Stimulated activated CD4-positive, alpha-beta T cell treated with anti-CD3 and anti-CD28 coated beads, TNF-alpha, amount 100 ng/mL, for 24 hours (primary cell): ENCODE results near the gene DUSP6.

Experiments used
- DNase-seq, 3 experiments: peaks; one replicate each; pipeline ENCODE4 v3.0.0-alpha.2; 2020; ENCODE audit warnings: low read depth in 3 of 3

The DUSP6 gene, protein sequence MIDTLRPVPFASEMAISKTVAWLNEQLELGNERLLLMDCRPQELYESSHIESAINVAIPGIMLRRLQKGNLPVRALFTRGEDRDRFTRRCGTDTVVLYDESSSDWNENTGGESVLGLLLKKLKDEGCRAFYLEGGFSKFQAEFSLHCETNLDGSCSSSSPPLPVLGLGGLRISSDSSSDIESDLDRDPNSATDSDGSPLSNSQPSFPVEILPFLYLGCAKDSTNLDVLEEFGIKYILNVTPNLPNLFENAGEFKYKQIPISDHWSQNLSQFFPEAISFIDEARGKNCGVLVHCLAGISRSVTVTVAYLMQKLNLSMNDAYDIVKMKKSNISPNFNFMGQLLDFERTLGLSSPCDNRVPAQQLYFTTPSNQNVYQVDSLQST

GRCh38 chr12:89352492-89353187 is at the start of gene DUSP6:
Gene DUSP6 (minus strand): TSS chr12:89352501. CDS start chr12:89352039, 462 bp downstream.
- peak; percentile 74 to 91 (median 83) for DNase-seq

DNA sequence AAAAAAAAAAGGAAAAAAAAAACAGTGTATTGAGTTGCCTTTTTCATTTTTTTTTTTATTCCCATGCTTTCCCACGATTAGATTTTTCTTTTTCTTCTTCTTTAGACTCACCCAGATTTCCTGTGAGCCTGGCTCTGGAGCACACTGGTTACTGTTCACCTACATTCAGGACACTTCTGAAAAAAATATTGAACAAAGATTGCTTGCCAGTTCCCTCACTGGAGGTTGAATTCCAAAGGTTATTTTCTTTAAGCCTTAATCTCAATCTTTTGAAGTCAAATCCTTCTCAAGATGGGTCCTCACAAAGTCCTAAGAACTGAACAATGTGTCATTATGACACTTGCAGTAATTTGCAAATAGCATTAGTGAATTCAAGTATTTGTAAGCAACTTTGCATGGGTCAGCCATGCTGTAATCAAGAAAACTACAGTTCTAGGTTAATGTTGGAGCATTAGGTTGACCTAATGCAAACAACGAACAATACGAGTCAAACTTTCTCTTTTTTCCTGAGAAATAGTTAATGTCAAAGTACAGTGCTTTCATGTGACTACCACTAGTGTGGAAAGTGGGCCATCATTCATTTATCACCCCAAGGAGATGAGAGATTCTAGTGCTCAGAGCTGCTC is 49.2 kb upstream of the DUSP6 start:
- DNase-seq, result no peak

GRCh38 chr12:89400415-89400814 is 48.1 kb upstream of the DUSP6 start:
- no peak for DNase-seq

- no peak for DNase-seq
Measured at GRCh38 chr12:89395712-89396111, 43.4 kb upstream of the DUSP6 start.

DNA sequence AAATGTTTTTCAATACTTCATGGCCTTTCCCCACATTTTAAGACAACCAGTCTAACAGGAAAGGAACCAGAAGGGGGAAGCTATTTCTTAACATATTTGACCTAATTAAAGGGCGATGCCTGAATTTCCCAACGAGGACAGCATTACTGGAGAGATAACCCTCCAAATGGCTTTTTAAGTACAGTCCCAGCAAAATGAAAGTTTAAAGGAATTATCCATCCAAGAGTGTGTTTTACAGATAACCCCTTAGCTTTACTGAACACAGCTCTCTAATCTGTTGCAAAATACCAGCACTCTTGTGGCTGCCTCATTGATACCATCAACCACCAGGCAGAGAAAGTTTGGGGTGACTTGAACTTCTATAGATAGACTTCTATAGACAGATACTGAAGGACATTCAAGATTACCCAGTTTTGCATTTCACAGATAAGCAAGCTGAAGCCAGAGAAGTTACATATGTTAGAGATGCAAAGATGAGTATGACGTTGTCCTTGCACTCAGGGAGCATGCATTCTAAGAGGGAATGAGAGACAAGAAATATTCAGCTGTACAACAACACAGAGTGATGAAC is 41.3 kb upstream of the DUSP6 start:
- DNase-seq, result no peak

DNA sequence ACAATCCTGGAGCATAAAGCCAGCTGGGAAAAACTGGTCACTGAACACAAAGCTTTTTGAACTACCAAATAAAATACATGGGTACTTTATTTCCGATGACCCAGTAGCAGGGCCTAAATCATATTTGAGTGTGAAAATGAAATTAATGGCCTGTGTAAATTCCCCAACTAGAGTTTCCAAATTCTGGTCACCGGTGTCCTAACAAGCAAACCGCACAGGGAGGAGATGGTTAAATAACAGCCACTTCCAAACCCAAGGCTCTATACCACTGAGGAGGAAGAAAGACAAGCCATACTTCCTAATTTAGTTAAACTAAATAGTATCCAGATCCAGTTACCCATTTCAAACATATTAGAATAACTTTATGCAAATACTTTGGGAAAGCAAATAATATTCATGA is 40.1 kb upstream of the DUSP6 start:
- no peak for DNase-seq

- no peak for DNase-seq
Measured at GRCh38 chr12:89391726-89392336, 39.5 kb upstream of the DUSP6 start.

DNA sequence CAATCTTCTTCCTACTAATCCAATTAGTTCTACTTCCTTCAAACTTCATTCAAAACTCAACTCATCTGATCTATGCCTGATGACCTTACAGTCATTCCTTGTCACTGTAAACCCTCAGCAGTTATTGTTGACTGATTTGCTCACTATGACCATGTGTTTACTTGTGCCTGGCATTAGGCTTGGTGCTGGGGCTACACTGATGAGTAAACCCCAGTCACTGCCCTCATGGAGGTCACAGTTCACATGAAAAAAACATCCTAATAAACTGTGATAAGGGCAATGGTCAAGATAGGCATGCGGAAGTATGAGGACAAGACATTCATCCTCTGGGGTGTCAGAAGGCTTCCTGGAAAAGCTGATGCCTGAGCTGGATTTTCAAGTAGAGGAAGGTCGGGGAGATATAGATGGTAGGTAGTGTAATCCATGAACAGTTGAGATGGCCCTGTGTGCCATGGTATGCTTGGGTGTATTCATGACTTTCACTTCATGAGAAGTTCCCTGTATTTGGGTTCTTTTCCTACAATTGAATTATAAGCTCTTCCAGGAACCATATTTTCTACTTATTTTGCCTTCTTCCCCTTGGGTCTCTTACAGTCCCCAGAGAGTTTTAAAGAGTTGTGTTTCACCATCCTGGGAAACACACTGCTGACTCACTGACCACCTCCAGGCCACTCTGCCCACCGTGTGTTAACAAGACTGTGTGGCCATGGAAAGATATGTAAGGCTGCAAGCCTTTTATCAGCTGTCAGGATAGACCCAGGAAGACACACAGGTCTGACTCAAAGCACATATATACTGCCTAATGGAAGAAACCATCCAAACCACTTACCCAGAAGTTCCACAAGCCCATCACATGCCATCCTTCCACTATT is 38.7 kb upstream of the DUSP6 start:
- no peak for DNase-seq

DNA sequence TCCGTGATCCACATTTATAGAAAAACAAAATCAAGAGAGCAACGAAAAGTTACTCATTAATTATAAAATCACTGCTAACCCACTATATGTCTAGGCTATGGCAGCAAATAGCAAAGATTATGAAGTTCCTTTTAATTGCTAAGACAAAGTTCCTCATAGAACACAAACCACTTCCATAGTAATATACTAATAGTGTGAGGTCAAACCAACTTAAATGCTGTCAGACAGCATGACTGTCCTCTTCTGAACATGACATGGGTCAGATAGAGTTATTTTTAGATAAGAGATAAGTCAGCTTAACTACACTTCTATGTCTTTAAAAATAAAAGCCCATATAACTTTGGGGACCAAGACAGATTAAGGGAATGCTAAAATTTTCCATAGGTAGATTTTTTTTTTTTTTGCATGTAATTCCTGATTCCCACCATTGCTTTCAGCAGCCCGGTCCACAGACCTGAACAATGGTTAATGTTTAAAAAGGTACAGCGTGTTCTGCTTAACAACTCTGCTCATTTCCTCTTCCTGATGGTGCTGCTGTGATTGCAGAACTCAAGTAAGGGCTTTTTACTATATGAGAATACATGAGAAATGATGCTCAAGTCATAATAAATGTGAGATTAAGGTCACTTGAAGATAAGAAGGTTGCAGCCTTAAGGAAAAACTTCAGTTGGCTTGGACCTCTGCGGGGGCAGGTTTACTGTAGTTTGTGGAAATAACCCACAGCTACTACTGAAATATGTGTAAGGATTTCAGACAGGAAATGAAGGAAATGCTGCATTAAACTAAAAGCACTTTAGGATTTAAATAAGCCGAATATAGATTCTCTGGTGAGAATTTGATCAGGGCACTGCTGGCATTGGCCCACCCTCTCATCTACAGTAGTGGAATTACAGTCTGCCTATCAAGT is 37.7 kb upstream of the DUSP6 start:
- peak in 1 of 3 experiments; percentile 7 for DNase-seq

DNA sequence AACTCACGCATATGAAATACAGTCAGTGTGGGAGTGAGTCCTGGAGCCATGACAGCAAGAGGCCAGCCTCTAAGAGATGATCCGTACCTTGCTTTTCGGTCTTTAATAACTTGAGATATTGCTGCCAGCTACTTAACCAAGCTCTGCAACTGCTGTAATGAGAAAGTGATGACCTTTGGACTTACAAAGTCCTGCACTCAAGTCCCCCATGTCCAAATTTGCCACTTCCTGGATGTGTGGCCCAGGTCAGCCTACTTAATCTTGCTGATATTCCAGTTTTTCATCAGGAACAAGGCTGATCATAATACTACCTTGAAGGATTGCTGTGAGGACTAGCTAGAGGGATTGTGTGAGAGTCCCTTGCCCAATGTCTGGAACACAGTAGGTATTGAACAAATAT is 33.8 kb upstream of the DUSP6 start:
- no peak for DNase-seq

DNA sequence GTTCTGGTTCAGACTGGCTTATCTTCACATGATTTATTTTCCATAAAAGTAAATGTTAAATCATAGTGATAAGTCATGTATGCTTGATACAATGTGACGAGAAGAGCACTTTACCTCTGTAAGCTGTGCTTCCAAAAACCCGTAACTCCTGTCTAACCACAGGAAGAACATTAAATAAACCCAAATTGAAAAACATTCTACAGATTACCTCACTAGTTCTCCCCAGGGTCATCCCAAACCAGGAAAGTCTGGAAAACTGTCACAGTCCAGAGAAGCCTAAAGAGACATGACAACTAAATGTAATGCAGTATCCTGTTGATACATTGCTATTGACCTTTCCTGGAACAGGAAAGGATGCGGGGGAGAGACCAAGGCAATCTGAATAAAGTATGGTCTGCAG is 32.5 kb upstream of the DUSP6 start:
- no peak for DNase-seq

- DNase-seq, result no peak
Measured at GRCh38 chr12:89384050-89384758, 31.9 kb upstream of the DUSP6 start.

DNA sequence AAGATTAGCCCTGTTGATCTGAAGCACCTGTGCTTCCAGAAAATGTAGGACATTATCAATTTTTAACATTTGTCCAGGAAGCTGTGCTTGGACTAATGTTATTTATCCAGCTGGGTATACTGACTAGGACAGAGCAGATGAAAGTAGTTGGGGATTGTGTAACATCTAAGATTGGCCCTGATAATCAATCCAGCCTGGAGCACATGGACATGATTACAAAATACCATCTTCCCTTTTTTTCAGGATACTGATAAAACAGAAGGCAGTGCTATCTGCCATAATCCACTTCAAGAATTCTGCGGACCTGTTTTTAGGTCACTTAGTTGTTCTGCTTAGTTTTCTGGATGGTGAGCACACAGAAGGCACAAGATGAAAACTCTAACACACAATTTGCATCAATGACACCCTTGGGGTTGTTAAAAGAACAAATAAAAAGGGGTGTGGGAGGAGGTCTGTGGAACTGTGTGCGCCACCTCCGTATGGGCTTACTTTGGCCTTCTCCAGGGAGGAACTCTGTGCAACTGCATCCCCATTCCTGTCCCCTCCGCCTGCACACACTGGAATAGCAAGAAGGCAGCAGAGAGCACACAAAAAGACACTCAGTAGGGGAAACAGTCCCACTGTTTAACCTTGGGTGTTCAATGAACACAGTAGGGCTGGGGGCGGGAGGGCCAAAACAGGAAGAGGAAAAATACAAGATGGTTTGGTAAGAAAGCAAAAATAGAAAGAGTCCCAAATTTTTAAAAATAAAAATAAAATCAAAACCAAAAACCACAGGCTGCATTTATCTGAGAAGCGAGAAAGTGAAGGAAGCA is 31.1 kb upstream of the DUSP6 start:
- no peak for DNase-seq

GRCh38 chr12:89382328-89382727 is 30.0 kb upstream of the DUSP6 start:
- DNase-seq, result no peak

DNA sequence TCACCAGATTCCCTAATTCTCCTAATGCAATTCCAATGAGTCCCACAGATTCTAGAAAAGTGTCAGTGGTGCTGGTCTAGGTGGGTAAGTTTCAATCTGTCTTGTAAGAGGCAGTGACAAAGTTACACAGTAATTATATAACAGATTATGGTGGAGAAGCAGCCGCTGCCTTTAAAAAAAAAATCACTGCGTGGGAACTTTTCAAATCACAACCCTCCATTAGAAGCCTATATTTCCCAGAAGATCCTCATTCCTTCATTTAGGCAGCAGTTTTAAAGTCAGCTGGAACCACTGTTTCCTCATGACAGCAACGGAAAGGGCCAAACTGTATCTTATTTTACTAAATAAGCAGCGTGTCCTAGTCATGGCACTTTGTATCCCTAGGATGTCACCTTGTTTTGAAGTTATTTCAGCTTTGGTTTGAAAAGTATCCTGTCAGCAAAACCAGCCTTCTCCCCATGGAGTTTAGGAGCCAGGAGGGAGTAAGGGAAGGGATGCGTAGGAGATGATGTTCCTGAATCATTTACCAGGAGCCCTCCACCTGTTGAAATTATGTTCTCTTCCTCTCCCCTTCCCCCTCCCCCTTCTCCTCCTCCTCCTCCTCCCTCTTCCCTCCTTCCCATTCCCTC is 27.7 kb upstream of the DUSP6 start:
- DNase-seq, result no peak

DNA sequence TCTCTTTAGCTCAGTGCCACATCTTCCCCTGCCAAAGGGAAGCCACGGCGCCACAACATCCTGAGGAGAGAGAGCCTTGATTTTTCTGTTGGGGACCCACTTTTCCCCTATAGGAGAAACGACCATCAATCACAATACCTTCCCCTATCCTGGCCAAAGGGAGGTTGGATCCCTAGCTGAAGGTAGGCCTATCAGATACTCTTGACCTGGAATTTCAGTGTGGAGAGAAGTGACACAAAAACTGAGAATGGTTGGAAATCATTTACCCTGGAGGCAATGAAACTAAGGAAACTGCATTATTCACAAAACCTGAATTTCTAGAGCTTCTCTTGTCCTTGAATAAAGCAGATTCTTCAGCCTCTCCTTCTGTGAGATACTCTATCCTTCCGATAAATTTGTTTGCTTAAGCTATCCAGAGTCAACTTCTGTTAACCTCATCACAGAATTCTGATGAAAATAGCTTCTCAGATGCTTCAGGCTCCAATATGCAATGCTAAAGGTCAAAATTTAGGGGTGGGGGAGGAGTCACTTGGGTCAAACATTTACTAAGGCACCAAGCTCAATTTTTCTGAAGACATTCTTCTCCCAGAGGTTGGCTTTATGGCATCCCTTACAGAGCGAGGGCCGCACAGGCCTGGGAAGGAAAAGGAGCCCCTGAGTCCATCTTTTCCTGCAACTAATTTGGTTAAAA is 27.0 kb upstream of the DUSP6 start:
- DNase-seq, result no peak

GRCh38 chr12:89376844-89377243 is 24.5 kb upstream of the DUSP6 start:
- no peak for DNase-seq

GRCh38 chr12:89376202-89376529 is 23.9 kb upstream of the DUSP6 start:
- DNase-seq, result no peak
